Subcutaneous adipose tissue (tissue), 4 donors: ENCODE results near the gene PRKAG2. TPM values are rescaled to one million over a fixed set of nuclear protein-coding genes. Genes with fewer than 3 reads are reported as not detected.

Experiments
- total RNA-seq, 4 donors: library from RNA; depleted of rRNA; stranded (reverse); fragments of >200 nt; gene quantifications; one replicate each; pipeline ENCODE4 v1.1.0, GENCODE V29; 2016
- TF ChIP-seq, protein P1 (sequence below): fragments of 450-650 bp; IDR thresholded peaks from one replicate; pipeline ENCODE4 v1.5.1; 2016; ENCODE audit warnings: low read depth, mild to moderate bottlenecking, control low read depth, antibody characterized with exemption, moderate library complexity

Gene PRKAG2
- total RNA-seq, 4 donors from 2014 or later = 47.1 to 77.6 (median 67.6) TPM

DNA sequence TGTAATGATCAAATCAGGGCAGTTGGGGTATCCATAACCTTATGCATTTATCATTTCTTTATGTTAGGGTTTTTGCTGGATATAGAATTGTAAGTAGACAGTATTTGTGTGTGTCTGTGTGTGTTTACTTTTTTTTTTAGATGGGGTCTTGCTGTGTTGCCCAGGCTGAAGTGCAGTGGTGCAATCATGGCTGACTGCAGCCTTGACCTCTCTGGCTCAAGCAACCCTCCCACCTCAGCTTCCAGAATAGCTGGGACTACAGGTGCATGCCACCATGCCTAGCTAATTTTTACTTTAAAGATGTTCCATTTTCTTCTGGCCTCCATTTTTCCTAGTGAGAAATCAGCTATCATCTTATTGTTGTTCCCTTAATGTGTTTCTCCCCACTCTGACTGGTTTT is 347.1 kb downstream of the PRKAG2 start:
- TF ChIP-seq, protein P1, sequence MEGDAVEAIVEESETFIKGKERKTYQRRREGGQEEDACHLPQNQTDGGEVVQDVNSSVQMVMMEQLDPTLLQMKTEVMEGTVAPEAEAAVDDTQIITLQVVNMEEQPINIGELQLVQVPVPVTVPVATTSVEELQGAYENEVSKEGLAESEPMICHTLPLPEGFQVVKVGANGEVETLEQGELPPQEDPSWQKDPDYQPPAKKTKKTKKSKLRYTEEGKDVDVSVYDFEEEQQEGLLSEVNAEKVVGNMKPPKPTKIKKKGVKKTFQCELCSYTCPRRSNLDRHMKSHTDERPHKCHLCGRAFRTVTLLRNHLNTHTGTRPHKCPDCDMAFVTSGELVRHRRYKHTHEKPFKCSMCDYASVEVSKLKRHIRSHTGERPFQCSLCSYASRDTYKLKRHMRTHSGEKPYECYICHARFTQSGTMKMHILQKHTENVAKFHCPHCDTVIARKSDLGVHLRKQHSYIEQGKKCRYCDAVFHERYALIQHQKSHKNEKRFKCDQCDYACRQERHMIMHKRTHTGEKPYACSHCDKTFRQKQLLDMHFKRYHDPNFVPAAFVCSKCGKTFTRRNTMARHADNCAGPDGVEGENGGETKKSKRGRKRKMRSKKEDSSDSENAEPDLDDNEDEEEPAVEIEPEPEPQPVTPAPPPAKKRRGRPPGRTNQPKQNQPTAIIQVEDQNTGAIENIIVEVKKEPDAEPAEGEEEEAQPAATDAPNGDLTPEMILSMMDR = no peak

DNA sequence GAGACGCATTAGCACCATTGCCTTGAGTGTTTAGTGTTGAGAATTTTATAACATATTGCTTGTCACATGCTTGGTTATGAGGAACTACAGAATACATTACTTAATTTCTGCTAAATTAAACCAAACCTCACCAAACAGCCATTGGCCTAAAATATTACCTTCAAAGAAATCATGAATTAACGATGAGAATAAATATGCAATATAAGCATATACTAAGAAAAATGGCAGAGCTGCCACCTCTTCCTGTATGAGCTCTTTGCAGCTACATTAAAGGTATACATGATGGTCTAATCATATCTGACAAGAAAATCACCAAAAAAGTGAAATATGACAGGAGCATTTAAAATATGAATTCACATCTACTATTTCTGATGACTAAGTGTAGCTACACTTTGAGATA is 352.1 kb downstream of the PRKAG2 start:
- TF ChIP-seq, protein P1 = no peak

DNA sequence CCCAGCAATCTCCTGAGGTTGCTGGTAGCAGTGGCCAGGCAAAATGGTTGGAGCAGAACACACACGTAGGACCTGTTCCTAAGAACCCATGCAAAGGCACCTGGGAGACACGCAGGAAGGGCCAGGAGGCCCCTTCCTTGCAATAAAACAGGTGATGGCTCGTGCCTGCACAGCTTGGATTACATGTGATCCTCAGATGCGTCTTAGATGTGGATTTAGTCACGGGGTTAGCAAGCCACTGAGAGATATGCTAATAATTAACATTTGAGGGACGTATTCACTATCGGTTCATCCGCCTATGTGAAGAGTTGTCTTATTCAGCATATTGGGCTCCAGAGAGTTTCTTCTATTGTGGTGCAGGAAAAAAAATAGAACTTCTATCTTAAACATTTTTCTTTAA is 352.6 kb downstream of the PRKAG2 start:
- TF ChIP-seq, protein P1 = no peak

DNA sequence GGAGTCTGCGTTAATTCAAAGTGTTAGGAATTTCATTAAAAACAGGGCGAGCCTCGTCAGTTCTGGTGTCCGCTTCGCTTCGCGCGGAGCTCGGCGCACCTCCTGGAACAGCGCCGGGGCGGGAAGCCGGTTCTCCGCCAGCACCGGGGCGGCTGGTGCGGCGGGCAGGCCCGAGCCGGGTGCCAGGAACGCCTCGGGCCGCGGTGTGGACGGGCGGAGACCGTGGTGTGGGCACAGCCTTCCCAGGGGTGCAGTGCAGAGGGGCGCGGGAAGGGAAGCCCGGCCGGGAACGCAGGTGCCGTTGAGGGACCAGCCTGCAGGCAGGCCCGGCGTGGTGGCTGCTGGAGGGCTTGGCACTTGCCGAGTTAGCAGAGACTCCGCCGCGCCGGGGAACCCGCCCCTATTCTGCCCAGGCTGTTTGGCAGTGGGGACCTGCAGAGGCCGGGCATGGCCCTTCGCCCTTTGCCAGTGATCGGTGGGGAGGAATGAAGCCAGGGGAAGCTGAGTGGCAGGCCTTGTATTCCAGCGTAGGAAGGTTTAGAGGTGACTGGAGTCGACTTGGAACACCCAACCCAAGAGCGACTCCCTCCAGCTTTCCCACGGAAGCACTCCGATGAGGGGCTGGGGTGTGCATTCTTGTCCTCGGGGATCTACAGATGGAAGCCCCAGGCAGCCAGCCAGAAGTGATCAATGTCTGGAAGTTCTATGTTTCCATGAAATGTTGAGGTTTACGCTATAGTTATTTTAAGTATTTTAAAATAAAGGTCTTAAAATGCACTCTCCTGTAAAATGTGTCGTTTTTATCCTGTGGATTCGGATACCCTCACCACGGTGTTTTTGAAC is 356.3 kb downstream of the PRKAG2 start:
- TF ChIP-seq, protein P1 = no peak

DNA sequence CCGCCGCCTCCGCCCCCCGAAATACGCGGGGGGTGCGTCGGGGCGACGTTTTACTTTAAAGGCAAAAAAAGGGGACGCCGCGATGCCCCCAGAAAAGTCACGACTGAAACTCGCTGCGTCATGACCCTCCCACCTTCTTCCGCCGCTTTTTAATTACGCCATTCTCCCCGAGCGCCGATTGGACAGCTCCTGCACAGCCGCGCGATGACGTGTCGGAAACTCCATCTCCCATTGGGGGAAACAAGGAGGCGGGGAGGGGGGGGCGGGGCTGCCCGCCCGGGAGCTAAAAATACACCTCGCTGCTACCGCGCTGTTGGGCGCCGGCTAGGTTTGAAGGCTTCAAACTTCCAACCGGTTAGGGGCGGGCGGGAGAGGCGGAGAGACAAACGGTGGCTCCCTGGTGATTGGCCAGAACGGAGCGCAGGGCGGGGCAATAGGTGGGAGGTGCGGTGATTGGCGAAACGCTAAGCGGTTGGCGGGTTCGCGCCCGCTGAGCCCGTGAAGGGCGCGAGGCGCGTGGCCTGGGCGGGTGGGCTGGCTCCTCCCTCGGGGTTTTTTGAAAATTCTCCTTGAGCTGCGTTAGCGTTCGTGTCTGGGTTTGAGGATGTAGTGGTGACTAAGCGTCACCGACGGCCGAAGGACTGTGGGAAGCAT is 357.0 kb downstream of the PRKAG2 start, which contains the start of gene RHEB:
RHEB (minus strand) TSS at position 131 of the 654 bp plus-strand sequence. CDS start 384 bp downstream, outside the sequence.
- TF ChIP-seq, protein P1 = no peak

DNA sequence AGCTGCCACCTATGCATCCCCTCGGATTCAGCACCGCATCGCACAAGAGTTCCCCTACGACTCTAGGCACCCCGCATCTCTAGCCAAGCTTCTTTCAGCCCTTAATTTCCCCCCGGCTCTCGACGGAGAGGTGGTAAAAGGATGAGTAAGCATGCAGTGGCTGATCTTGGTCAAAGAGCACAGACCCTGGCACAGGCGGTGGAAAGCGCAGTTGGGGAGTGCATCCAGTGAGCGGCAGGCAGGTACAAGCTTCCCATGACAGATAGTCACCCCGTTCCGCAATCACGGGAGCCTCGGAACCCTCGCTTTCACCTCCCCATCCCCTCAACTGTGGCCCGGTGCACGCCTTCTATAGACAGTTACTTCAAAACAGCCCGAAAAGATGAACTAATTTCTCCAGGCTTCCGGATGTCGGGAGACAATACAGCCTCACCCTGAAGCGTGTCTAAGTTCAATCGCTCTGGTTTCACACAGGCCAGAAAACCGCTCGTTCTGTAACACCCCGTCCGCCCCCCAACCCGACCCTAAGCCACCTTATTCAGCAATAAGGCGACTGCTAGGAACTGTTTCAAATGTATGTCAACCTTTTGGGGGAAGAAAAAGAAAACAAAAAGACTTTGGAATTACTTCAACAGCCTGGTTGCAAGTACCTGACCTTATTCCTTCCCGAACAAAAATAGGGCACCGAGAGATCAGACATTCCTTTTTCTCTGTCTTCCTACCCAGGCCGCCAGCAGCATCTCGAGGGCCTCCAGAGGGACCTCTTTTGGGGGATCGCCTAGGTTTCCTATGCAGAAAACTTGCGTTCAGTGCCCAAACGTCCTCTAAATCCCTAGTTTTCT is 358.6 kb downstream of the PRKAG2 start:
- TF ChIP-seq, protein P1 = no peak

DNA sequence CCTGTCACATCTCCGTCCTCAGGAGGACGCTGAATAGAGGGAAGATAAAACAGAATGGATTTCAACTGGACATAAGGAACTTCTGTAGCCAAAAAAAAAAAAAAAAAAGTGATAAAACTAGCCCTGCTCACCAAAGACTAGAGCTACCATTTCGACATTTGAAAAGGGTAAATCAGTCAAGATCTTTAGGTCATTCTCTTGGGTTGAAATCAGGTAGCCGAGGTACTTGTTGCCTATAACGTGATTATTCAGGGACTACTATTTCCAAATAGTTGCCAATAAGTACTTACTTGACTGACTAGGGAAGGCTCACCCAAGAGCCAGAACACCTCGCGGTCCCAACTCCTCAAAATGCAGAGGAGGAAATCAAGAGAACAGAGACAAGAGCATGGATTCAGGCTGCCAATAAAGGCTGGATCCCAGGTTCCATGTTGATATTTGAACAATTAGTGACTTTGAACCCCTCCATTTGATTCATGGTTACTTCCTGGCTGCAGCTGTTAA is 359.3 kb downstream of the PRKAG2 start:
- TF ChIP-seq, protein P1 = no peak
